ENCODE data around the gene SSC5D.

- TF ChIP-seq CTCF (conservative IDR thresholded peaks at IDR 0.05 in 1 of 2, IDR thresholded peaks at IDR 0.05 in 1 of 2; ENCODE audit: low read depth in 1 of 2, low read length in 2 of 2) (no peak), EZH2 (IDR thresholded peaks at IDR 0.05; ENCODE audit: low read length, missing control alignments) (no peak)
Measured at GRCh38 chr19:55519451-55520311, 31.4 kb downstream of the SSC5D start.

All from fibroblast of lung (primary cell).